A673 (cell line): ENCODE measurements around the gene STC2. TPM values are rescaled to one million over a fixed set of nuclear protein-coding genes. Genes with fewer than 3 reads are reported as not detected.

Experiments
- BruUV-seq: library from RNA; stranded (reverse); fragments of 400-500 nt; replicated peaks from 2 replicates; lab custom pipeline; 2021; lab: Mats Ljungman, UMichigan
- CTCF ChIA-PET: fragments of 300-600 bp; sonication (Branson Sonifier 250); formaldehyde crosslinking; loops from one replicate; lab custom pipeline; 2022; ENCODE audit warnings: antibody characterized with exemption; lab: Charles Lee
- POLR2A ChIA-PET: fragments of 300-600 bp; sonication (Branson Sonifier 250); formaldehyde crosslinking; loops from one replicate; lab custom pipeline; 2022; ENCODE audit warnings: antibody characterized with exemption; ENCODE audit not compliant: low non-redundant PET; lab: Charles Lee
- DNase-seq: peaks from one replicate; pipeline ENCODE4 v3.0.0-alpha.2; 2015; ENCODE audit warnings: low spot score
- H3K27ac ChIP-seq: fragments of 200-600 bp; sonication (generic); 2 replicates; pipeline ENCODE4 v1.5.1; 2016; ENCODE audit warnings: mixed run types, low read depth, mild to moderate bottlenecking, mixed read lengths, antibody characterized with exemption, low read length; ENCODE audit not compliant: poor library complexity, severe bottlenecking
- H3K27me3 ChIP-seq: fragments of 200-600 bp; sonication (generic); replicated peaks from 2 replicates; pipeline ENCODE4 v1.6.1; 2017; ENCODE audit warnings: mixed run types, low read depth, mild to moderate bottlenecking, mixed read lengths, antibody characterized with exemption, low read length; ENCODE audit not compliant: insufficient read depth, poor library complexity
- H3K36me3 ChIP-seq: fragments of 200-600 bp; sonication (generic); 2 replicates; pipeline ENCODE4 v1.6.1; 2016; ENCODE audit warnings: mixed run types, mild to moderate bottlenecking, mixed read lengths, antibody characterized with exemption, low read length; ENCODE audit not compliant: insufficient read depth, poor library complexity, severe bottlenecking
- H3K4me1 ChIP-seq: fragments of 200-600 bp; sonication (generic); 2 replicates; pipeline ENCODE4 v1.6.1; 2017; ENCODE audit warnings: mixed run types, mild to moderate bottlenecking, mixed read lengths, antibody characterized with exemption, low read length; ENCODE audit not compliant: insufficient read depth, poor library complexity, severe bottlenecking
- H3K4me3 ChIP-seq: fragments of 200-600 bp; sonication (generic); 2 replicates; pipeline ENCODE4 v1.5.1; 2016; ENCODE audit warnings: low read depth, mixed run types, mild to moderate bottlenecking, mixed read lengths, low read length; ENCODE audit not compliant: poor library complexity, severe bottlenecking
- H3K9me3 ChIP-seq: fragments of 200-600 bp; sonication (generic); 2 replicates; pipeline ENCODE4 v1.6.1; 2016; ENCODE audit warnings: mixed run types, low read depth, mild to moderate bottlenecking, mixed read lengths, antibody characterized with exemption, low read length; ENCODE audit not compliant: poor library complexity, severe bottlenecking
- EZH2 ChIP-seq: fragments of 200-600 bp; sonication (generic); IDR thresholded peaks from 2 replicates; pipeline ENCODE4 v1.6.1; 2017; ENCODE audit warnings: borderline replicate concordance, low read depth, mild to moderate bottlenecking, mixed read lengths, antibody characterized with exemption, low read length; ENCODE audit not compliant: poor library complexity, severe bottlenecking
- intact Hi-C: fragments of 100-400 bp; cut with micrococcal nuclease; formaldehyde crosslinking; loops from one replicate; pipeline ENCODE4 v1.10.0; 2022; ENCODE audit not compliant: unreplicated experiment
- total RNA-seq: library from RNA; stranded (reverse); gene quantifications from 2 replicates; pipeline ENCODE4 v1.2.3, GENCODE V29; 2021
- TF ChIP-seq, protein P1 (sequence below): fragments of 300-800, 200-600 bp; sonication (generic); conservative IDR thresholded peaks from 2 replicates; pipeline ENCODE4 v1.5.1; 2017; ENCODE audit warnings: low read depth, mild to moderate bottlenecking, antibody characterized with exemption, low read length, moderate library complexity, mixed read lengths

STC2 gene
- total RNA-seq, 1 experiment from 2014 or later, result 19.2 TPM

DNA sequence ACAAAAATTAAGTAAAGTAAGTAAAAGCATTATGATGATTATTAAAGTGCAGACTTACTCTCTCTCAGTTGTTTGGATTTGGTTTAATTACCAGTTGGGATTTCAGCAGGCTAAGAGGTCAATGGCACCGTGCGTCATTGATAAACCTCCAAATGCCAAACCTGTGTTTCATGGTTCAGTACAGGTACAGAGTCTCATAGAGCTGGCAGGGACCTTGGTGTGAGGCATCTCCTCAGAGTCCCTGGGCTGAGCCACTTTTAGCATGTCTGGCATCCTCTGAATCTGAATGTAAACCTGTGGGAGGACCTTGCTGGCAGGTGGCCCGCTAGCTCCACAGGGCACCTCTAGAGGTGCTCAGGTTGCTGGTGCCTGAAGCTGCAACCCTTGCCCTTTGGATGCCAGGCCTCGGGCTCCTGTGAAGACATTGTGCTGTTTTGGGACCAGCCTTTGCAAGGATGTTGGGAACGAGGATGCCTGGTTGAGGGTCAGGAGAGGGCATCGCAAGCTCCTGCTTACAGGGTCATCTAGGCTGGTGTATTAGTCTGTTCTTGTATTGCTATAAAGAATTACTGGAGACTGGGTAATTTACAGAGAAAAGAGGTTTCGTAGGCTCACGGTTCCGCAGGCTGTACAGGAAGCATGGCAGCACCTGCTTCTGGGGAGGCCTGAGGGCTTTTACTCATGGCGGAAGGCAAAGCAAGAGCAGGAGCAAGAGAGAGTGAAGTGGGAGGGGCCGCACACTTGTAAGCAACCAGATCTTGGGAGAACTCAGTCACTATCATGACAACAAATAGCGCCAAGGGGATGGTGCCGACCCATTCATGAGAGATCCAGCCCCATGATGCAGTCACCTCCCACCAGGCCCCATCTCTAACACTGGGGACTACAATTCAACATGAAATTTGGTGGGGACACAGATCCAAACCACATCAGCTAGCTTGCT lies 14.9 kb upstream of the STC2 start:
- BruUV-seq, result no TSS peak

DNA sequence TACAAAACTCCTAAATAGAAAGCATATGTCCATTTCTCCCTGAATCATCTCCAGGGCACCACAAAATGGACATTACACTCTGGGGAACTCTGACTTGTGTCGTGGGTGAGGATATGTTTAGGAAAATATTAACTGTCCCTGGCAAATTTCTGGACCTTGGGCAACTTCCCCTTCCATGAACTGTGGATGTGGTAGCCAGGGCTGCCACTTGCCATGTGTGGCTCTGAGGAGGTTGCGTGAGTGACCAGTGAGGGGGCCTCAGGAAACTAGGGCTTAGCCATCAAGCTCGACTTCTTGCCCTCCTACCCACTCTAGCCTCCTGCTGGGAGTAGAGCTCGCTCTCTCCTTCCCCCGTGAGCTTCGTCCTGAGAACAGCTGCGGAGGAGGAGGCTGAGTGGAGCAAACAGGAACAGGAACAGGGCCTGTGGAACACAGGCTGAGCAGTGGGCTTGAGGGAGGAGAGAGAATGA lies 13.8 kb upstream of the STC2 start:
- H3K27me3 ChIP-seq, result no peaks in the 10 kb centered on the region
- no TSS peak for BruUV-seq
- H3K36me3 ChIP-seq, result no peaks in the 10 kb centered on the region
- DNase-seq, result no peak
- no peak for TF ChIP-seq EZH2
- TF ChIP-seq, protein P1, sequence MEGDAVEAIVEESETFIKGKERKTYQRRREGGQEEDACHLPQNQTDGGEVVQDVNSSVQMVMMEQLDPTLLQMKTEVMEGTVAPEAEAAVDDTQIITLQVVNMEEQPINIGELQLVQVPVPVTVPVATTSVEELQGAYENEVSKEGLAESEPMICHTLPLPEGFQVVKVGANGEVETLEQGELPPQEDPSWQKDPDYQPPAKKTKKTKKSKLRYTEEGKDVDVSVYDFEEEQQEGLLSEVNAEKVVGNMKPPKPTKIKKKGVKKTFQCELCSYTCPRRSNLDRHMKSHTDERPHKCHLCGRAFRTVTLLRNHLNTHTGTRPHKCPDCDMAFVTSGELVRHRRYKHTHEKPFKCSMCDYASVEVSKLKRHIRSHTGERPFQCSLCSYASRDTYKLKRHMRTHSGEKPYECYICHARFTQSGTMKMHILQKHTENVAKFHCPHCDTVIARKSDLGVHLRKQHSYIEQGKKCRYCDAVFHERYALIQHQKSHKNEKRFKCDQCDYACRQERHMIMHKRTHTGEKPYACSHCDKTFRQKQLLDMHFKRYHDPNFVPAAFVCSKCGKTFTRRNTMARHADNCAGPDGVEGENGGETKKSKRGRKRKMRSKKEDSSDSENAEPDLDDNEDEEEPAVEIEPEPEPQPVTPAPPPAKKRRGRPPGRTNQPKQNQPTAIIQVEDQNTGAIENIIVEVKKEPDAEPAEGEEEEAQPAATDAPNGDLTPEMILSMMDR, result no peak
- no peak overlapping the region for H3K27ac ChIP-seq
- no peaks in the 10 kb centered on the region for H3K4me1 ChIP-seq
- intact Hi-C loops, result no loop called here
- ChIA-PET CTCF (no interaction called here), POLR2A (no interaction called here)
- H3K4me3 ChIP-seq, result no peak overlapping the region
- no peaks in the 10 kb centered on the region for H3K9me3 ChIP-seq

More for the DNA sequence above, 14.9 kb upstream of the STC2 start:
- no peak overlapping the region for H3K4me3 ChIP-seq
- no peak for DNase-seq
- intact Hi-C loops, result no loop called here
- H3K27ac ChIP-seq, result no peak overlapping the region
- H3K4me1 ChIP-seq, result no peaks in the 10 kb centered on the region
- H3K9me3 ChIP-seq, result no peaks in the 10 kb centered on the region
- ChIA-PET POLR2A (no interaction called here), CTCF (no interaction called here)
- no peaks in the 10 kb centered on the region for H3K27me3 ChIP-seq
- H3K36me3 ChIP-seq, result no peaks in the 10 kb centered on the region
- TF ChIP-seq, protein P1, result no peak
- no peak for TF ChIP-seq EZH2

DNA sequence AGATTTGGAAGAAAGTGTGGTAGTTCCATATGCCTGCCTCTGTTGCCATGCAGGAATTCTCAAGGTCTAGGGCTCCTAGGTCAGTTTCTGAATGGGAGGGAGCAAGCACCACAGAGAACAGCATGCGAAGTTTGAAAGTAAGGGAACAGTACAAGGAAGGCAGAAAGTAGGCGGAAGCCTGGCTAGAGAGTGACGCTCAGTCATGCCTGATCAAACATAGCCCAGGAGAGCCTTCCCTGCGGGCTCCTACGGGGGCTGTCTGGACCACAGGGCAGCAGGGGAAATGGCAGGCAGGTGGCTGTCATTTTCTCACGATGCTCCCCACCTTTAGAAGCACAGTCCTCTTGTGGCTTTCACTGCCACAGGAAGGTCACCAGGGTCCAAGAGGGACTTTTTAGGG lies 12.8 kb upstream of the STC2 start:
- no peak for DNase-seq
- Histone ChIP-seq H3K9me3 (no peaks in the 10 kb centered on the region), H3K4me3 (no peak overlapping the region), H3K27ac (no peak overlapping the region), H3K27me3 (no peaks in the 10 kb centered on the region), H3K4me1 (no peaks in the 10 kb centered on the region), H3K36me3 (no peaks in the 10 kb centered on the region)
- no peak for TF ChIP-seq EZH2
- TF ChIP-seq, protein P1, result no peak
- intact Hi-C loops, result no loop called here
- POLR2A ChIA-PET, result no interaction called here
- CTCF ChIA-PET, result no interaction called here
- BruUV-seq, result no TSS peak
